Measurements from ENCODE around the gene VWA2.

The VWA2 gene

DNA sequence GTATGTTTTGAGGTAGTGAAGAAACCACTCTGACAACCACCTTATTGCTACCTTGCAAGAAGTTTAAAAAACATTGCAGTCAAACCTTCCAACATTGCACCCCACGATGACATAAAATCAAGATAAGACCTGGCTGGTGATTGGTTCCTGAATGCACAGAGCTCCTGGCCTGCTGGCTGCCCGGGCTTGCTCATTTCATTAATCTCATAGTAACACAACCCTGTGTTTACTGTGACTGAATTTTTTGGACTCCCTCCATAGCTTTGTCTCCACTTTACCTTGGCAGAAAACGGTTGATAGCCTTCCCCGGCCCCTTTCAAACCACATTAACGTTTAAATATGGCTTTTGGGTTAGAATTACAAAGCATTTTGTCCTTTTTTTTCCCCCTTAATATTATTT, 27.5 kb downstream of the VWA2 start:
- POLR2A ChIA-PET, result no interaction called here

DNA sequence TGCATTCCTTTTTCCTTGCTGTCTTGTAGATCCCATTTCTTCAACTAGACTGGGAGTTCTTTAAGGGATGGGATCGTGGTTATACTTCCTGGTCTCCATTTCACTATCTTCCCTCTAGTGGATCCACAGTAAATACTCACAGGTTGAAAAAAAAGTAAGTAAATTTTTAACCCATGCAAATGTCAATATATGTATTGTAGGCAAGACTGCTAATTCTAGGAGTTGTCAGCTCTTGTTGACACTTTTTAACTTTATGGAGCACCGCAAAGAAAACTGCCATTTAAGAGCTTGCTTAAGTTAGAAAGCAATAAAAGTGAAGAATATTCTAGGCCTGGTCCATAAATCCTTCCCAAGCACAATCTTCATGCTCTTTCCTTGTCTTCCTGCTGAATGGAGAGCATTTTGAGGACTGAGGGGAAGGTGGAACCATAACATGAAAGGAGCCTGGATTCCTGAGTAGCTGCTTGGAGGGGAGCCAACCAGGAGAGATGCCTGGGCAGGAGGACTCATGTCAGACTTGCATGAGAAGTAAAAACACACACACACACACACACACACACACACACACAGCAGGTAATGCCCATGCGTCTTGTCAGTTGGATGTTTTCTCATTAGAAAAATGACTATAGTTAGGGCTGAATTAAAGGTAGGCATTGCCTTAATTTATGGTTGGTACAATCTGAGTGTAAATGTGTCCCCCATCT, 32.2 kb downstream of the VWA2 start:
- CTCF ChIA-PET, result interaction anchor here (1.3 to 1.9 kb wide), 3 partner anchors 15 to 33 kb away, joined by 3 to 7 read pairs (median 5); no protein-coding TSS in a partner anchor
- DNase-seq (ENCODE audit: extremely low spot score), result no peak
- TF ChIP-seq, protein P1, sequence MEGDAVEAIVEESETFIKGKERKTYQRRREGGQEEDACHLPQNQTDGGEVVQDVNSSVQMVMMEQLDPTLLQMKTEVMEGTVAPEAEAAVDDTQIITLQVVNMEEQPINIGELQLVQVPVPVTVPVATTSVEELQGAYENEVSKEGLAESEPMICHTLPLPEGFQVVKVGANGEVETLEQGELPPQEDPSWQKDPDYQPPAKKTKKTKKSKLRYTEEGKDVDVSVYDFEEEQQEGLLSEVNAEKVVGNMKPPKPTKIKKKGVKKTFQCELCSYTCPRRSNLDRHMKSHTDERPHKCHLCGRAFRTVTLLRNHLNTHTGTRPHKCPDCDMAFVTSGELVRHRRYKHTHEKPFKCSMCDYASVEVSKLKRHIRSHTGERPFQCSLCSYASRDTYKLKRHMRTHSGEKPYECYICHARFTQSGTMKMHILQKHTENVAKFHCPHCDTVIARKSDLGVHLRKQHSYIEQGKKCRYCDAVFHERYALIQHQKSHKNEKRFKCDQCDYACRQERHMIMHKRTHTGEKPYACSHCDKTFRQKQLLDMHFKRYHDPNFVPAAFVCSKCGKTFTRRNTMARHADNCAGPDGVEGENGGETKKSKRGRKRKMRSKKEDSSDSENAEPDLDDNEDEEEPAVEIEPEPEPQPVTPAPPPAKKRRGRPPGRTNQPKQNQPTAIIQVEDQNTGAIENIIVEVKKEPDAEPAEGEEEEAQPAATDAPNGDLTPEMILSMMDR (IDR thresholded peaks at IDR 0.05; ENCODE audit: control extremely low read depth, extremely low read depth, low read depth, missing control alignments), result no peak
- POLR2A ChIA-PET, result no interaction called here

More for the DNA sequence above, 27.5 kb downstream of the VWA2 start:
- CTCF ChIA-PET, result no interaction called here
- no peak for DNase-seq (ENCODE audit: extremely low spot score)
- TF ChIP-seq, protein P1 (IDR thresholded peaks at IDR 0.05; ENCODE audit: control extremely low read depth, extremely low read depth, low read depth, missing control alignments), result no peak

DNA sequence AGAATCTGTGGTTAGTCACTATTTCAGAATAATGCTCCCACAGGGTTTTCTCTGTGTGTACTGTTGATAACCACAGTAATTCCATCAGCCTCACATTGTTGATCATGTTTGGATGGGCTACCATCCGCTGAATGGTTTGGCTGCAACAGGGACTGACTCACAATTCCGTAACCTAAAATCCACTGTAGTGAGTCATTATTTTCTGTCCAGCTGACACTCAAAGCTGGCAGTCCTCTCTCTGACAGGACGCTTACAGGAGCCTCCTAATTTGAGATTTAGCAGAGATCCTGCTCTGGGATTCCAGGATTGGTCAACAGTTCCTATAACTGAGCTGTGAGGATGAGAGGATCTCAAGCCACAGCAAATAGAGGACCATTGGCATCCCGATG, 32.7 kb downstream of the VWA2 start:
- POLR2A ChIA-PET, result no interaction called here
- TF ChIP-seq, protein P1 (IDR thresholded peaks at IDR 0.05; ENCODE audit: control extremely low read depth, extremely low read depth, low read depth, missing control alignments), result no peak
- CTCF ChIA-PET, result interaction anchor here (1.9 kb wide), 1 partner anchor 15 kb away, joined by 5 read pairs; no protein-coding TSS in a partner anchor
- DNase-seq (ENCODE audit: extremely low spot score), result no peak

DNA sequence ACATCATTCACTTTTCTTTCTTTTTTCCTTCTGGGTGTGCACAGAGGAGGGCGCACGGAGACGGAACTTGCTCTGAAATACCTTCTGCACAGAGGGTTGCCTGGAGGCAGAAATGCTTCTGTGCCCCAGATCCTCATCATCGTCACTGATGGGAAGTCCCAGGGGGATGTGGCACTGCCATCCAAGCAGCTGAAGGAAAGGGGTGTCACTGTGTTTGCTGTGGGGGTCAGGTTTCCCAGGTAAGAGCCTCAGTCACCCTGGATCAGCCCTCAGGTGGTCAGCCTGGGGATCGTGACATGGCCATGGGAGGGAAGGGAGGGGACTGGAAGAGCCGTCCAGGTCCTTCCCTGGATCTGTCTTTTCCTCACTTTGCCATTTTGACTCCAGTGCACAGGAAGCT, 33.6 kb downstream of the VWA2 start:
- TF ChIP-seq, protein P1 (IDR thresholded peaks at IDR 0.05; ENCODE audit: control extremely low read depth, extremely low read depth, low read depth, missing control alignments), result no peak
- ChIA-PET POLR2A (no interaction called here), CTCF (interaction anchor here (0.9 kb wide), 1 partner anchor 12 kb away, joined by 3 read pairs; no protein-coding TSS in a partner anchor)
- DNase-seq (ENCODE audit: extremely low spot score), result no peak

DNA sequence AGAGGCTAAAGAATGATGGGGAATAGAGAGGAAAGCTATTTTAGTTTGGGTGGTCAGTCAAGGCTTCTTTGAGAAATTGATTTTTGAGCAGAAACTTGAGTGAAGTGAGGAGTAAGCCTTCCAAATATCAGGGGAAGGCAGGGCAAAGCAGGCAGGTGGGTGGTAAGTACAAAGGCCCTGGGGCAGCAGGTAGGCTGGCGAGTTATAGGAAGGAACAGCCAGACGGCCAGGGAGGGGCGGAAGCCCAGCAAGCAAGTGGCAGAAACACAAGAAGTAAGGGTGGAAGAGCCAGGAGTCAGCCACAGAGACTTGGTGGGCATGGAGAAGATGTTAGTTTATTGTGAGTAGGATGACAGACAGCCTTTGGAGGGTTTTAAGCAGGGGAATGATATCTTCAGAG, 34.9 kb downstream of the VWA2 start:
- no peak for DNase-seq (ENCODE audit: extremely low spot score)
- TF ChIP-seq, protein P1 (IDR thresholded peaks at IDR 0.05; ENCODE audit: control extremely low read depth, extremely low read depth, low read depth, missing control alignments), result no peak
- ChIA-PET CTCF (interaction anchor here (0.9 kb wide), 1 partner anchor 11 kb away, joined by 3 read pairs; no protein-coding TSS in a partner anchor), POLR2A (no interaction called here)

DNA sequence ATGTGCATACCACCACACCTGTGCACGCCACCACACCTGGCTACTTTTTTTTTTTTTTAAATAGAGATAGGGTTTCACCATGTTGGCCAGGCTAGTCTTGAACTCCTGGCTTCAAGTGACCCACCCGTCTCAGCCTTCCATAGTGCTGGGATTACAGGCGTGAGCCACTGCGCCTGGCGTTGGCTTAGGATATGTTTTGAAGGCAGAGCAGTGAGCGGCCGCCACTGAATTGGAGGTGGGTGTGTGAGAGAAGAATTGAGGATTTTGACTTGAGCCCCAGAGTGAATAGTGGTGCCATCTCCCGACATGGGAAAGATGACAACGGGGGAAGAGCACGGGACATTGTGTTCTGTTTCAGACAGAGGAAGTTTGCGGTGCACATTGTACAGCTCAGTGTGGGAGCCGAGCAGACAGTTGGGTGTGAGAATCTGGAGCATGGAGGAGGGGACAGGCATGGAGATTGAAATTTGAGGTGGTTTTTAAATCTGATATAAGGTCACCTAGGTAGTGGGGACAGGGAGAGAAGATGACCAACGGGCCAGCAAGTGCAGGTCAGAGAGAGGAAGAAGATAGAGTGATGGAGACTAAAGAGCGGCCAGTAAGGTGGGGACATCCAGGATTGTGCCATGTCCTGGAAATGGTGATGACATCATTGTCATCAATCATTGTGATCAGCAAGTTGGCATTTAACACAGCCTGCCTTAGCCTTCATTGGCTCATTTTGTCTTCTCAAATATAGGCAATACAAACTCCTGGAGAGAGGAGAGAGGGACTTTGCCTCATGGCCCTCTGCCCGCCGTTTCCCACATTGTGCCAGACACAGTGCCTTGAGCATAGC, 35.8 kb downstream of the VWA2 start:
- CTCF ChIA-PET, result no interaction called here
- TF ChIP-seq, protein P1 (IDR thresholded peaks at IDR 0.05; ENCODE audit: control extremely low read depth, extremely low read depth, low read depth, missing control alignments), result no peak
- no peak for DNase-seq (ENCODE audit: extremely low spot score)
- POLR2A ChIA-PET, result no interaction called here
